Uterus (tissue), 4 donors: ENCODE data around the gene SIRT4. TPM values are rescaled to one million over a fixed set of nuclear protein-coding genes. Genes with fewer than 3 reads are reported as not detected.
"Not testable (repeated sequence)": the region's sequence is repeated elsewhere in the genome, so short reads cannot be mapped to it uniquely, and the experiment has no call there.

ENCODE experiments used
- DNase-seq, 2 donors: peaks; one replicate each; pipeline ENCODE4 v3.0.0-alpha.2; 2019 to 2020
- H3K27ac ChIP-seq, 2 donors: fragments of 200-600 bp; sonication (generic); 1 replicate in 1 of 2; 2 replicates in 1 of 2; pipeline ENCODE4 v1.5.1; 2016 to 2018
- H3K27me3 ChIP-seq, 2 donors: fragments of 200-600 bp; sonication (generic); one replicate each; pipeline ENCODE4 v1.5.1; 2018 to 2019; ENCODE audit warnings: control low read depth in 1 of 2
- H3K36me3 ChIP-seq, 2 donors: fragments of 200-600 bp; sonication (generic); one replicate each; pipeline ENCODE4 v1.5.1; 2019; ENCODE audit warnings: control low read depth in 1 of 2
- H3K4me1 ChIP-seq, 2 donors: fragments of 200-600 bp; sonication (generic); one replicate each; pipeline ENCODE4 v1.5.1; 2018 to 2019; ENCODE audit warnings: control low read depth in 1 of 2
- H3K4me3 ChIP-seq, 2 donors: fragments of 200-600 bp; sonication (generic); 1 replicate in 1 of 2; 2 replicates in 1 of 2; pipeline ENCODE4 v1.5.1; 2018 to 2019; ENCODE audit warnings: mild to moderate bottlenecking in 1 of 2
- H3K9me3 ChIP-seq, 2 donors: fragments of 200-600 bp; sonication (generic); one replicate each; pipeline ENCODE4 v1.5.1; 2019; ENCODE audit warnings: control low read depth in 1 of 2
- CTCF ChIP-seq, 4 experiments: fragments of 200-600 bp in 2 of 4; fragments of 450-650 bp in 2 of 4; sonication (generic) in 2 of 4; IDR thresholded peaks; one replicate each; pipeline ENCODE4 v1.5.1; 2016 to 2019; ENCODE audit warnings: antibody characterized with exemption in 4 of 4, mild to moderate bottlenecking in 2 of 4, moderate library complexity in 1 of 4
- POLR2A ChIP-seq, 2 donors: fragments of 450-650 bp; IDR thresholded peaks; one replicate each; pipeline ENCODE4 v1.6.1; 2016; ENCODE audit warnings: antibody characterized with exemption in 2 of 2, mild to moderate bottlenecking in 1 of 2, moderate library complexity in 1 of 2
- intact Hi-C: fragments of 100-400 bp; cut with DNase I; formaldehyde crosslinking; loops from one replicate; pipeline ENCODE4 v1.15.1; 2023; ENCODE audit warnings: low total_unique reads
- total RNA-seq, 4 donors: library from RNA; depleted of rRNA in 3 of 4; stranded (reverse); fragments of >200 nt in 3 of 4; gene quantifications; one replicate each; pipeline versions ENCODE4 v1.1.0 to v1.2.4, GENCODE V29; 2014 to 2023
- donor health status: DM: yes; HTN: yes; CAD: no.

SIRT4 gene
- total RNA-seq, 4 donors from 2014 or later = 1.2 to 4.1 (median 1.5) TPM; not detected in 1

- intact Hi-C loops = no loop called here
- DNase-seq = no peak
- Histone ChIP-seq H3K9me3 (no peaks in the 10 kb centered on the region), H3K27me3 (no peaks in the 10 kb centered on the region), H3K36me3 (no peaks in the 10 kb centered on the region), H3K27ac (no peak overlapping the region), H3K4me3 (no peak overlapping the region), H3K4me1 (no peaks in the 10 kb centered on the region)
- TF ChIP-seq CTCF (IDR thresholded peaks at IDR 0.05) (no peak), POLR2A (IDR thresholded peaks at IDR 0.05) (no peak)
These were observed 29.3 kb downstream of the SIRT4 start for GRCh38 chr12:120331390-120331789.

- no peaks in the 10 kb centered on the region for H3K36me3 ChIP-seq
- H3K27ac ChIP-seq = no peak overlapping the region
- no peak for DNase-seq
- no peaks in the 10 kb centered on the region for H3K27me3 ChIP-seq
- intact Hi-C loops = no loop called here
- H3K4me1 ChIP-seq = no peaks in the 10 kb centered on the region
- TF ChIP-seq CTCF (IDR thresholded peaks at IDR 0.05) = no peak
- no peak for TF ChIP-seq POLR2A (IDR thresholded peaks at IDR 0.05)
- no peaks in the 10 kb centered on the region for H3K9me3 ChIP-seq
- H3K4me3 ChIP-seq = no peak overlapping the region
These were observed 29.9 kb downstream of the SIRT4 start for GRCh38 chr12:120332041-120332440.

GRCh38 chr12:120332523-120332922 is 30.4 kb downstream of the SIRT4 start:
- H3K9me3 ChIP-seq = no peaks in the 10 kb centered on the region
- H3K27me3 ChIP-seq = no peaks in the 10 kb centered on the region
- DNase-seq = no peak
- intact Hi-C loops = no loop called here
- TF ChIP-seq POLR2A (IDR thresholded peaks at IDR 0.05) (no peak), CTCF (IDR thresholded peaks at IDR 0.05) (no peak)
- H3K4me3 ChIP-seq = no peak overlapping the region
- H3K27ac ChIP-seq = no peak overlapping the region
- H3K36me3 ChIP-seq = no peaks in the 10 kb centered on the region
- no peaks in the 10 kb centered on the region for H3K4me1 ChIP-seq

- DNase-seq = peak; percentile 42 to 50
- H3K9me3 ChIP-seq, H3K4me1 ChIP-seq, H3K27ac ChIP-seq, H3K4me3 ChIP-seq, intact Hi-C loops, H3K36me3 ChIP-seq, H3K27me3 ChIP-seq: not testable (repeated sequence)
- TF ChIP-seq CTCF (IDR thresholded peaks at IDR 0.05) = peak; percentile 47 to 65 (median 56)
These were observed 33.3 kb downstream of the SIRT4 start for GRCh38 chr12:120335447-120335846.

GRCh38 chr12:120336392-120336791 is 34.3 kb downstream of the SIRT4 start:
- H3K27ac ChIP-seq, H3K4me1 ChIP-seq, DNase-seq, intact Hi-C loops, H3K36me3 ChIP-seq, H3K27me3 ChIP-seq, H3K9me3 ChIP-seq, H3K4me3 ChIP-seq: not testable (repeated sequence)

- Histone ChIP-seq H3K36me3 (no peaks in the 10 kb centered on the region), H3K4me3 (no peak overlapping the region), H3K4me1 (no peaks in the 10 kb centered on the region), H3K27ac (no peak overlapping the region), H3K9me3 (no peaks in the 10 kb centered on the region), H3K27me3 (no peaks in the 10 kb centered on the region)
- no peak for DNase-seq
- no peak for TF ChIP-seq POLR2A (IDR thresholded peaks at IDR 0.05)
- intact Hi-C loops = no loop called here
These were observed 35.6 kb downstream of the SIRT4 start for GRCh38 chr12:120337730-120338129.
